Body of pancreas (tissue), 4 donors: Measurements from ENCODE around the gene MAL. TPM values are rescaled to one million over a fixed set of nuclear protein-coding genes. Genes with fewer than 3 reads are reported as not detected.
A peak's percentile ranks its signal among the peaks of the same experiment; 100 is the strongest.

Experiments used
- ATAC-seq: fragments of 150-250 bp; one replicate; pipeline ENCODE4 v1.9.1; 2016
- DNase-seq, 4 donors: peaks; one replicate each; pipeline ENCODE4 v3.0.0-alpha.2; 2019
- H3K27ac ChIP-seq, 4 donors: fragments of 200-600 bp; sonication (generic); 1 replicate in 3 of 4; 2 replicates in 1 of 4; pipeline versions ENCODE4 v1.5.1 to v1.6.1; 2016 to 2019; ENCODE audit warnings: mild to moderate bottlenecking in 1 of 4, mixed read lengths in 1 of 4, moderate library complexity in 1 of 4
- H3K27me3 ChIP-seq, 2 donors: fragments of 200-600 bp; sonication (generic); one replicate each; pipeline ENCODE4 v1.6.0; 2016; ENCODE audit warnings: mild to moderate bottlenecking in 1 of 2
- H3K36me3 ChIP-seq, 2 donors: fragments of 200-600 bp; sonication (generic); replicated peaks in 1 of 2; 2 replicates each; pipeline ENCODE4 v1.5.1; 2016; ENCODE audit warnings: low read depth in 2 of 2; ENCODE audit not compliant: insufficient read depth in 1 of 2
- H3K4me1 ChIP-seq: fragments of 200-600 bp; sonication (generic); one replicate; pipeline ENCODE4 v1.6.0; 2016
- H3K4me3 ChIP-seq, 2 donors: fragments of 200-600 bp; sonication (generic); 1 replicate in 1 of 2; 2 replicates in 1 of 2; pipeline ENCODE4 v1.5.1; 2016 to 2019
- H3K9me3 ChIP-seq, 3 donors: fragments of 200-600 bp; sonication (generic); 1 replicate in 2 of 3; 2 replicates in 1 of 3; pipeline ENCODE4 v1.5.1; 2016
- POLR2A ChIP-seq, 3 donors: fragments of 450-650 bp; IDR thresholded peaks; one replicate each; pipeline ENCODE4 v1.6.1; 2016; ENCODE audit warnings: antibody characterized with exemption in 3 of 3, mild to moderate bottlenecking in 2 of 3
- WGBS, 2 donors: methylation state at CpG; one replicate each; pipeline ENCODE4 v1.1.5; 2017; 5-methylcytosine and 5-hydroxymethylcytosine counted together
- intact Hi-C: fragments of 100-400 bp; cut with DNase I; formaldehyde crosslinking; loops from one replicate; pipeline ENCODE4 v1.15.1; 2023
- total RNA-seq, 2 donors: library from RNA; depleted of rRNA; stranded (reverse); fragments of >200 nt; gene quantifications; one replicate each; pipeline ENCODE4 v1.1.0, GENCODE V29; 2016
- TF ChIP-seq, protein P1 (sequence below), 7 experiments: fragments of 450-650 bp in 4 of 7; fragments of 200-600 bp in 3 of 7; sonication (generic) in 3 of 7; IDR thresholded peaks; one replicate each; pipeline ENCODE4 v1.5.1; 2016 to 2019; ENCODE audit warnings: antibody characterized with exemption in 7 of 7

Gene MAL
- total RNA-seq, 2 donors from 2014 or later: not detected

DNA sequence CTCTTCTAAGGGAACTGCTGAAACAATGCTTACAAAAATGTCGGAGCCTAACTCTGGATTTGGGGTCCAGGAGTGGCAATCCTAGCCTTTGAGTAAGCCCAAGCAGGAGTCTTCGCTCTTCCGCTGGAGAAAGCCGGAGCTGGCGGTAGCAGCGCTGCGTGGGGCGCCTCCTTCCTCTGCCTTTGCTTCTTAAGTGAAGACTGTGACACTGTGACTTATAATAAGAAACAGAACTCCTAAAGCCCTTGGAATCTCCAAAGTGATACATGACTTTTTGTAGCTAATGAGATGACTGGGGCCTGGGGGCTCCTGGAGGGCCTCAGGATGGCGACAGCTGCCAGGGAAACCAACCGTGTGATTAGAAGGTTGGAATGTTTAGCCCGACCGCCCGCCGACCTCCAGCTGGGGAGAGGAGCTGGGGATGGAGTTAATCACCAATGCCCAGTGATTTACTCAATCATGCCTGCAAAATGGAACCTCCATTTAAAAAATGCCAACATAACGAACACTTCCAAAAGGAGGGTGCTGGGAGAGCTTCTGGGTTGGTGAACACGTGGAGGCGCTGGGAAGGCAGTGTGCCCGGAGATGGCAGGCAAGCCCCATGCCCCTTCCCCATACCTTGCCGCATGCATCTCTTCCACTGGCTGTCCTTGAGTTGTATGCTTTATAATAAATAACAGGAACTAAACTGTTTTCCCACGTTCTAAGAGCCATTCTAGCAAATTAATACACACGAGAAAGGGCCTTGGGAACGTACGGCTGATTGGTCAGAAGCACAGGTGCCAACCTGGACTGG is 29.0 kb upstream of the MAL start:
- Histone ChIP-seq H3K9me3 (no peaks in the 10 kb centered on the region), H3K36me3 (no peaks in the 10 kb centered on the region), H3K27ac (no peak overlapping the region), H3K27me3 (no peaks in the 10 kb centered on the region), H3K4me3 (no peak overlapping the region), H3K4me1 (peaks cover 11% of the 10 kb centered on the region)
- intact Hi-C loops: no loop called here
- ATAC-seq (no peak), DNase-seq (peak in 1 of 4 donors; percentile 1)
- WGBS, 2 donors: 53 to 60% methylated on average over 22 to 23 of the region's 23 CpGs
- TF ChIP-seq, protein P1, sequence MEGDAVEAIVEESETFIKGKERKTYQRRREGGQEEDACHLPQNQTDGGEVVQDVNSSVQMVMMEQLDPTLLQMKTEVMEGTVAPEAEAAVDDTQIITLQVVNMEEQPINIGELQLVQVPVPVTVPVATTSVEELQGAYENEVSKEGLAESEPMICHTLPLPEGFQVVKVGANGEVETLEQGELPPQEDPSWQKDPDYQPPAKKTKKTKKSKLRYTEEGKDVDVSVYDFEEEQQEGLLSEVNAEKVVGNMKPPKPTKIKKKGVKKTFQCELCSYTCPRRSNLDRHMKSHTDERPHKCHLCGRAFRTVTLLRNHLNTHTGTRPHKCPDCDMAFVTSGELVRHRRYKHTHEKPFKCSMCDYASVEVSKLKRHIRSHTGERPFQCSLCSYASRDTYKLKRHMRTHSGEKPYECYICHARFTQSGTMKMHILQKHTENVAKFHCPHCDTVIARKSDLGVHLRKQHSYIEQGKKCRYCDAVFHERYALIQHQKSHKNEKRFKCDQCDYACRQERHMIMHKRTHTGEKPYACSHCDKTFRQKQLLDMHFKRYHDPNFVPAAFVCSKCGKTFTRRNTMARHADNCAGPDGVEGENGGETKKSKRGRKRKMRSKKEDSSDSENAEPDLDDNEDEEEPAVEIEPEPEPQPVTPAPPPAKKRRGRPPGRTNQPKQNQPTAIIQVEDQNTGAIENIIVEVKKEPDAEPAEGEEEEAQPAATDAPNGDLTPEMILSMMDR (IDR thresholded peaks at IDR 0.05): no peak
- no peak for TF ChIP-seq POLR2A (IDR thresholded peaks at IDR 0.05)

DNA sequence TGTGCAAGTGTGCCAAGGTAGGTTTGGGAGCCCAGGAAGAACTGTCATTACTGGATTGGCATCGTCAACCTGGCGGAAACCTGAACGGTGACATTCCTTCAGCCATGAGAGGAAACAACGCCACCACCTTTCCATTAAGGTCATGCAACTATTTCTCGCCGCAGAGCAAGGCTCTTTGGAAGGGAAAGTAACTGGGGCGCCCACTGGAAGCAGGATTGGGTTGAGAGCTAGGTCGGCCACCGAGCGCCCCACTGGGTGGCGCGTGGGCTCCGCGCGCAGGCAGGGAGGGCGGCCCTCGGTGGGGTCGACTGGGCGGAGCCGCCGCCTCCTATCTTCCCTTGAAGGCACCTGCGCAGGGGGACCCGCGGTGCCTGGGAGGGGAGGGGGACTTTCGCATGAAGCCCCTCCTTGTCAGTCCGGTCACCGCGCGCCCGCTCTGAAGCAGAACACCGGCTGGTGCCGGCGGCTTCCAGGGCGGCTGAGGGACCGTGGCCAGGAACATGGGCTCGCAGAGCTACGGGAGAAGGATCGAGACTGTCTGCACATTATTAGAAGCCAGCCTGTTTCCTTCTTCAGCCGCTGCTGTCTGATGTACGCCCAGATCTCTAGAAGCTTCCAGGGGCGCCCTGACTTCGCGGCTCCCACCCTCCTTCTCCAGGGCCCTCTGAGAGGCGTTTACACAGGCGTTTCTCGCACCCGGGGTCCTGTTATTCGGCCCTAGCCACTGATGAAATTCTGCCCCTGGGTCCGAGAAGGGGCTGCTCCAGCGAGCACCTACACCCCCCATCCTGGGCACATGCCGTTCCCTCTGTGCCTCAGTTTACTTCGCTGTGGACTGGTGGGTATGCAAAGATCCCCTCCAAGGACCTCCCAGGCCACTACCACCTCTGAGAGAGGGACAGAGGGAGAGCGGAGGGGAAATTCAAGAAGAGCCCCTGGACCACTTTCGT is 27.3 kb upstream of the MAL start:
- no peaks in the 10 kb centered on the region for H3K9me3 ChIP-seq
- H3K27me3 ChIP-seq: no peaks in the 10 kb centered on the region
- no peak for TF ChIP-seq POLR2A (IDR thresholded peaks at IDR 0.05)
- TF ChIP-seq, protein P1 (IDR thresholded peaks at IDR 0.05): peak in 1 of 7 experiments; percentile 12
- no peak overlapping the region for H3K4me3 ChIP-seq
- intact Hi-C loops: no loop called here
- WGBS, 2 donors: 11 to 24% methylated on average over 37 to 54 of the region's 54 CpGs
- no peaks in the 10 kb centered on the region for H3K36me3 ChIP-seq
- peak in 3 of 4 donors; percentile 7 to 19 (median 16) for DNase-seq
- peak; percentile 63 for ATAC-seq
- no peak overlapping the region for H3K27ac ChIP-seq
- peaks cover 11% of the 10 kb centered on the region for H3K4me1 ChIP-seq

DNA sequence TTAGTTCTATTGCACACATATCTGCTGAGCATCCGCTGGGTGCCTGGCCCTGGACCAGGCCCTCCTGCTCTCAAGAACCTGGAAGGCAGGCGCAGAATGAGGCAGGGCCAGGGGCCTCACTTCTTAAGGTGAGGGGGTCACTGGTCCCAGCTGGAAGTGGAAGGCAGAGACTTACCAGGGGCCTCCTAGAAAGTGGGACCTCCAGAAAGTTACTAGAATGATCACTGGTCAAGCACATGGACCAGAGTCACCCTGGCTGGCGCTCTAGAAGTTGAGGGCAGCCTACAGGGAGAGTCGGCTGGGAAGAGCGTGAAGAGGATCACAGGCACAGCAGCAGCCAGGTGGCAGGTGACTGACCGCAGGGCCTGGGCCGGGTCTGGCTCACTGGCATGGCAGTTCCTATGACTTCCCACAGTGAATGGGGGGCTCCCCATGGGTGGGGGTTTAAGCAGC is 26.1 kb upstream of the MAL start:
- Histone ChIP-seq H3K4me1 (peaks cover 11% of the 10 kb centered on the region), H3K36me3 (no peaks in the 10 kb centered on the region), H3K27ac (no peak overlapping the region), H3K4me3 (no peak overlapping the region), H3K9me3 (no peaks in the 10 kb centered on the region), H3K27me3 (no peaks in the 10 kb centered on the region)
- intact Hi-C loops: no loop called here
- ATAC-seq (no peak), DNase-seq (no peak)
- no peak for TF ChIP-seq POLR2A (IDR thresholded peaks at IDR 0.05)
- TF ChIP-seq, protein P1 (IDR thresholded peaks at IDR 0.05): no peak
- WGBS, 2 donors: 87 to 94% methylated on average over 6 to 7 of the region's 7 CpGs

DNA sequence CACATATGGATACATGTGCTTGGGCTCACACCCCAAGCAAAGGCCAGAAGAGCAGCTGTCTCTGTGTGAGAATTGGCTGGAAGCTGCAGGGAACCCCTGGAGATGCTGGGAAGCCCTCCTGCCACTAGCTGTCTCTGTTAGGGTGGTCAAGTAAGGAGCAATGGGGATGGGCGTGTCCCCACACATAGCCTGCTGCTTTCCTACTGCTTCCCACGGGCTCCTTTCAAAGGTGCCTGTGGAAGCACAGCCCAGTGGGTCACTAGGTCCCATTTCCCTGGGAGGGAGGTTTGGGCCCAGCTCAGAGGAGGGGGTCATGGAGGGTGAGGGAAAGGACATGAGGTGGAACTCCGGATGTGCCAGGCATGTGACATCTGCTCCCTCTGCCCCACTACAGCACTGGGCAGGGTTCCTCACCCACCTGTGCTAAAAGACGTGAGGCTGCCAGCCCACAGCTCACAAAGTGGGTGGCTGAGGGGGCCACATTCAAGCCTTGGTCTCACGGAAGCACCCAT is 24.4 kb upstream of the MAL start:
- Histone ChIP-seq H3K36me3 (no peaks in the 10 kb centered on the region), H3K4me1 (peaks cover 11% of the 10 kb centered on the region), H3K9me3 (no peaks in the 10 kb centered on the region), H3K27me3 (no peaks in the 10 kb centered on the region), H3K4me3 (no peak overlapping the region), H3K27ac (no peak overlapping the region)
- TF ChIP-seq, protein P1 (IDR thresholded peaks at IDR 0.05): no peak
- TF ChIP-seq POLR2A (IDR thresholded peaks at IDR 0.05): no peak
- DNase-seq (no peak), ATAC-seq (no peak)
- intact Hi-C loops: no loop called here
- 77% methylated on average over 3 to 5 of the region's 5 CpGs for WGBS, 2 donors
